HepG2 (cell line): ENCODE measurements around the gene KPNA4. TPM values are rescaled to one million over a fixed set of nuclear protein-coding genes. Genes with fewer than 3 reads are reported as not detected.

Experiments used
- BRD4 ChIP-seq: sonication (generic); formaldehyde crosslinking; IDR thresholded peaks from 2 replicates; pipeline ENCODE4 v1.4.0; 2020; ENCODE audit warnings: missing genetic modification reagents
- CHD2 ChIP-seq: IDR thresholded peaks from 2 replicates; pipeline ENCODE4 v1.6.1; 2011; ENCODE audit warnings: low read depth, low read length, improper control_type of control experiment
- GPBP1L1 ChIP-seq: sonication (generic); formaldehyde crosslinking; IDR thresholded peaks from 2 replicates; pipeline ENCODE4 v1.5.0; 2020; ENCODE audit warnings: mild to moderate bottlenecking, missing genetic modification reagents
- HINFP ChIP-seq: sonication (generic); formaldehyde crosslinking; IDR thresholded peaks from 2 replicates; pipeline ENCODE4 v1.4.0; 2020; ENCODE audit warnings: low read depth, mild to moderate bottlenecking, missing genetic modification reagents
- HOMEZ ChIP-seq: IDR thresholded peaks from 2 replicates; pipeline ENCODE4 v1.6.1; 2016; ENCODE audit warnings: low read depth
- KLF13 ChIP-seq: sonication (generic); formaldehyde crosslinking; IDR thresholded peaks from 2 replicates; pipeline ENCODE4 v1.4.0; 2020; ENCODE audit warnings: mild to moderate bottlenecking, missing genetic modification reagents
- MED13 ChIP-seq: sonication (generic); formaldehyde crosslinking; IDR thresholded peaks from 2 replicates; pipeline ENCODE4 v1.5.0; 2020; ENCODE audit warnings: missing genetic modification reagents
- POLR2A ChIP-seq, 2 experiments: IDR thresholded peaks; 2 replicates each; pipeline ENCODE4 v1.6.1; 2011; ENCODE audit warnings: low read depth in 2 of 2, low read length in 2 of 2, mild to moderate bottlenecking in 1 of 2, moderate library complexity in 1 of 2; ENCODE audit not compliant: insufficient read depth in 1 of 2
- RBFOX2 ChIP-seq: fragments of 200-400 bp; formaldehyde crosslinking; IDR thresholded peaks from 2 replicates; pipeline ENCODE4 v1.6.1; 2017; ENCODE audit warnings: low read depth, mild to moderate bottlenecking, low read length
- TSC22D2 ChIP-seq: sonication (generic); formaldehyde crosslinking; IDR thresholded peaks from 2 replicates; pipeline ENCODE4 v1.5.1; 2020; ENCODE audit warnings: missing genetic modification reagents, mild to moderate bottlenecking, borderline replicate concordance
- ZBTB33 ChIP-seq: sonication (generic); formaldehyde crosslinking; IDR thresholded peaks from 2 replicates; pipeline ENCODE4 v1.4.0; 2020; ENCODE audit warnings: missing genetic modification reagents
- ZFP91 ChIP-seq: sonication (generic); formaldehyde crosslinking; IDR thresholded peaks from 2 replicates; pipeline ENCODE4 v1.9.0; 2022; ENCODE audit warnings: missing genetic modification reagents, mild to moderate bottlenecking, borderline replicate concordance
- ZGPAT ChIP-seq: IDR thresholded peaks from 2 replicates; pipeline ENCODE4 v1.6.1; 2016; ENCODE audit warnings: mild to moderate bottlenecking
- ZNF225 ChIP-seq: sonication (generic); formaldehyde crosslinking; IDR thresholded peaks from 2 replicates; pipeline ENCODE4 v1.4.0; 2020; ENCODE audit warnings: mild to moderate bottlenecking, missing genetic modification reagents
- ZNF556 ChIP-seq: sonication (generic); formaldehyde crosslinking; IDR thresholded peaks from 2 replicates; pipeline ENCODE4 v1.4.0; 2020; ENCODE audit warnings: mild to moderate bottlenecking, missing genetic modification reagents, borderline replicate concordance
- ZNF777 ChIP-seq: sonication (generic); formaldehyde crosslinking; IDR thresholded peaks from 2 replicates; pipeline ENCODE4 v1.4.0; 2020; ENCODE audit warnings: missing genetic modification reagents
- ZSCAN25 ChIP-seq: sonication (generic); formaldehyde crosslinking; IDR thresholded peaks from 2 replicates; pipeline ENCODE4 v1.8.0; 2022; ENCODE audit warnings: mild to moderate bottlenecking, missing genetic modification reagents
- polyA plus RNA-seq, 8 experiments: library from polyadenylated mRNA; depleted of rRNA in 3 of 8; stranded (reverse) in 7 of 8; unstranded in 1 of 8; fragments of >200 nt; fragmentation: Illumina TruSeq in 4 of 8; extraction: Trizol in 4 of 8; gene quantifications; 2 replicates each; pipeline versions ENCODE4 v1.2.1 to v1.2.3, GENCODE V29; 2011 to 2016; ENCODE audit warnings: low read depth in 4 of 8, missing spikeins in 1 of 8, mixed read lengths in 1 of 8; ENCODE audit not compliant: insufficient read depth in 1 of 8
- total RNA-seq, 5 experiments: library from RNA; depleted of rRNA; stranded (reverse); fragments of >200 nt; fragmentation: Illumina TruSeq; extraction: Trizol; gene quantifications; 2 replicates each; pipeline ENCODE4 v1.2.3, GENCODE V29; 2016; ENCODE audit warnings: low read depth in 1 of 5

The KPNA4 gene
- total and polyA plus RNA-seq, 2 of the 13 experiments (the other 11 are each of a cell fraction or from before 2014, with no cell fraction given), result 9.9 to 27.9 TPM

GRCh38 chr3:160449636-160450598 lies 115.5 kb downstream of the KPNA4 start, which contains the start of gene TRIM59 (continued):
- 0 out of 2 replicates have a peak, but pooled peaks have one; percentile 44 for TF ChIP-seq HINFP (CRISPR knock-in tag)
- TF ChIP-seq ZNF225, result peak; percentile 67; the same call in 1 of the 2 replicates
- no peak for TF ChIP-seq TSC22D2
- TF ChIP-seq ZFP91 (CRISPR knock-in tag), result peak; percentile 56; the same call in 1 of the 2 replicates
- TF ChIP-seq BRD4, result peak; percentile 49; the same call in 1 of the 2 replicates
- peak; percentile 77 for TF ChIP-seq RBFOX2
- no peak for TF ChIP-seq GPBP1L1
- TF ChIP-seq POLR2A (IDR thresholded peaks at IDR 0.05; ENCODE audit: insufficient read depth in 1 of 2, low read depth in 2 of 2, low read length in 2 of 2), result peak; percentile 64 to 69
- no peak for TF ChIP-seq CHD2
- TF ChIP-seq KLF13 (CRISPR knock-in tag), result 0 out of 2 replicates have a peak, but pooled peaks have one; percentile 38
- 0 out of 2 replicates have a peak, but pooled peaks have one; percentile 46 for TF ChIP-seq MED13 (CRISPR knock-in tag)
- peak; percentile 43; the same call in 1 of the 2 replicates for TF ChIP-seq HOMEZ (CRISPR knock-in tag)
- no peak for TF ChIP-seq ZNF556 (CRISPR knock-in tag)
- TF ChIP-seq ZGPAT (CRISPR knock-in tag), result 0 out of 2 replicates have a peak, but pooled peaks have one; percentile 29
- TF ChIP-seq ZSCAN25 (CRISPR knock-in tag), result no peak
- TF ChIP-seq ZBTB33 (CRISPR knock-in tag), result peak; percentile 90
- TF ChIP-seq ZNF777 (CRISPR knock-in tag), result peak; percentile 66; the same call in 1 of the 2 replicates
